ENCODE data around the gene SULF2.
"Not testable (repeated sequence)": the region's sequence is repeated elsewhere in the genome, so short reads cannot be mapped to it uniquely, and the experiment has no call there.

DNA sequence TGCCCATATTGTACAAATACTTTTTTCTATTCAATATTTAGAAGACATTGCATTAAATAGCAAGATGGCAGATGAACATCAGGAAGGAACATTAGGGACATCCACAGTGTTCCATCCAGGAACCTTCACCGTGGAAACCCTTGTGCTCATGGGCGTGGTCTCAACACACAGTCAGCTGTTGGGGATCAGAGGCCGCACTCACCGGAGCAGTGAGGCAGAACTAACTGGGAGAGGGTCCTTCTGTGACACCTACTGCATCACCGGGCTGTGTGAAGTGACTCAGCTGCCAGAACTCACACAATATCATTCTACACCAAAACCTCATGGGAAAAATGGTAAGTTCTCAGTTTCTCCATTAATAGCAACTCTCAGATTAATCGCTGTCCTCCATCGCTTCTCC is 46.4 kb upstream of the SULF2 start:
- TF ChIP-seq, protein P1, sequence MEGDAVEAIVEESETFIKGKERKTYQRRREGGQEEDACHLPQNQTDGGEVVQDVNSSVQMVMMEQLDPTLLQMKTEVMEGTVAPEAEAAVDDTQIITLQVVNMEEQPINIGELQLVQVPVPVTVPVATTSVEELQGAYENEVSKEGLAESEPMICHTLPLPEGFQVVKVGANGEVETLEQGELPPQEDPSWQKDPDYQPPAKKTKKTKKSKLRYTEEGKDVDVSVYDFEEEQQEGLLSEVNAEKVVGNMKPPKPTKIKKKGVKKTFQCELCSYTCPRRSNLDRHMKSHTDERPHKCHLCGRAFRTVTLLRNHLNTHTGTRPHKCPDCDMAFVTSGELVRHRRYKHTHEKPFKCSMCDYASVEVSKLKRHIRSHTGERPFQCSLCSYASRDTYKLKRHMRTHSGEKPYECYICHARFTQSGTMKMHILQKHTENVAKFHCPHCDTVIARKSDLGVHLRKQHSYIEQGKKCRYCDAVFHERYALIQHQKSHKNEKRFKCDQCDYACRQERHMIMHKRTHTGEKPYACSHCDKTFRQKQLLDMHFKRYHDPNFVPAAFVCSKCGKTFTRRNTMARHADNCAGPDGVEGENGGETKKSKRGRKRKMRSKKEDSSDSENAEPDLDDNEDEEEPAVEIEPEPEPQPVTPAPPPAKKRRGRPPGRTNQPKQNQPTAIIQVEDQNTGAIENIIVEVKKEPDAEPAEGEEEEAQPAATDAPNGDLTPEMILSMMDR (conservative IDR thresholded peaks at IDR 0.05; ENCODE audit: low read length) = not testable (repeated sequence)
- not testable (repeated sequence) for TF ChIP-seq EZH2phosphoT487 (IDR thresholded peaks at IDR 0.05; ENCODE audit: borderline replicate concordance)
